ENCODE measurements around the gene ARID1B.

The ARID1B gene

GRCh38 chr6:156953127-156953478 lies 175.9 kb downstream of the ARID1B start:
- Histone ChIP-seq H4K8ac (ENCODE audit: low read depth, low read length) (no peak overlapping the region), H2AK5ac (ENCODE audit: low read depth, low read length) (no peak overlapping the region), H3K4ac (ENCODE audit: low read length) (no peak overlapping the region), H3K36me3 (replicated peaks in 1 of 2; ENCODE audit: control insufficient read depth in 2 of 2, insufficient read depth in 2 of 2, low read length in 2 of 2) (no peaks in the 10 kb centered on the region), H4K91ac (ENCODE audit: low read depth, low read length, poor library complexity) (no peak overlapping the region), H3K23ac (ENCODE audit: low read depth, low read length, poor library complexity) (no peak overlapping the region), H2BK120ac (ENCODE audit: low read depth, low read length) (no peak overlapping the region), H3K79me1 (ENCODE audit: low read depth, low read length) (peaks cover 12% of the 10 kb centered on the region), H3K27ac (replicated peaks; ENCODE audit: low read length) (no peak overlapping the region), H3K9ac (ENCODE audit: low read depth, low read length, poor library complexity) (no peak overlapping the region), H3K4me3 (ENCODE audit: low read length in 2 of 2) (peak overlapping the region in 1 of 2 donors; percentile 19), H3K27me3 (ENCODE audit: control insufficient read depth in 3 of 3, insufficient read depth in 3 of 3, low read depth in 1 of 3, low read length in 3 of 3) (no peaks in the 10 kb centered on the region), H2BK5ac (ENCODE audit: low read length) (no peak overlapping the region), H2BK15ac (ENCODE audit: low read length) (no peak overlapping the region), H2AFZ (ENCODE audit: low read length) (no peak overlapping the region), H3K4me1 (ENCODE audit: control insufficient read depth in 2 of 2, insufficient read depth in 1 of 2, low read depth in 1 of 2, low read length in 2 of 2) (peaks cover 9 to 21% of the 10 kb centered on the region in 2 donors), H3K18ac (ENCODE audit: low read length) (no peak overlapping the region), H2BK12ac (ENCODE audit: low read length) (no peak overlapping the region), H3K14ac (ENCODE audit: low read length) (no peak overlapping the region), H3K4me2 (ENCODE audit: insufficient read depth, low read length, poor library complexity, severe bottlenecking) (no peak overlapping the region), H3K9me3 (replicated peaks in 1 of 2; ENCODE audit: control insufficient read depth in 2 of 2, insufficient read depth in 1 of 2, low read depth in 1 of 2, low read length in 2 of 2) (no peaks in the 10 kb centered on the region)
- no peak for DNase-seq (ENCODE audit: low spot score)
- WGBS, 2 donors (ENCODE audit: extremely low coverage in 2 of 2, insufficient read length in 2 of 2, insufficient replicate concordance in 1 of 2): no CpG with 5 or more reads among the region's 3 CpGs

GRCh38 chr6:156953479-156954146 lies 176.4 kb downstream of the ARID1B start:
- WGBS, 2 donors (ENCODE audit: extremely low coverage in 2 of 2, insufficient read length in 2 of 2, insufficient replicate concordance in 1 of 2): no CpG with 5 or more reads among the region's 7 CpGs
- Histone ChIP-seq H3K4ac (ENCODE audit: low read length) (no peak overlapping the region), H3K18ac (ENCODE audit: low read length) (no peak overlapping the region), H3K4me3 (ENCODE audit: low read length in 2 of 2) (peak overlapping the region in 1 of 2 donors; percentile 19), H2BK15ac (ENCODE audit: low read length) (no peak overlapping the region), H3K27ac (replicated peaks; ENCODE audit: low read length) (no peak overlapping the region), H2BK5ac (ENCODE audit: low read length) (no peak overlapping the region), H3K36me3 (replicated peaks in 1 of 2; ENCODE audit: control insufficient read depth in 2 of 2, insufficient read depth in 2 of 2, low read length in 2 of 2) (no peaks in the 10 kb centered on the region), H4K91ac (ENCODE audit: low read depth, low read length, poor library complexity) (no peak overlapping the region), H2AFZ (ENCODE audit: low read length) (no peak overlapping the region), H2AK5ac (ENCODE audit: low read depth, low read length) (no peak overlapping the region), H2BK12ac (ENCODE audit: low read length) (no peak overlapping the region), H3K27me3 (ENCODE audit: control insufficient read depth in 3 of 3, insufficient read depth in 3 of 3, low read depth in 1 of 3, low read length in 3 of 3) (no peaks in the 10 kb centered on the region), H3K9ac (ENCODE audit: low read depth, low read length, poor library complexity) (no peak overlapping the region), H3K9me3 (replicated peaks in 1 of 2; ENCODE audit: control insufficient read depth in 2 of 2, insufficient read depth in 1 of 2, low read depth in 1 of 2, low read length in 2 of 2) (no peaks in the 10 kb centered on the region), H2BK120ac (ENCODE audit: low read depth, low read length) (no peak overlapping the region), H3K14ac (ENCODE audit: low read length) (no peak overlapping the region), H3K4me2 (ENCODE audit: insufficient read depth, low read length, poor library complexity, severe bottlenecking) (no peak overlapping the region), H3K4me1 (ENCODE audit: control insufficient read depth in 2 of 2, insufficient read depth in 1 of 2, low read depth in 1 of 2, low read length in 2 of 2) (peaks cover 9 to 21% of the 10 kb centered on the region in 2 donors), H4K8ac (ENCODE audit: low read depth, low read length) (no peak overlapping the region), H3K23ac (ENCODE audit: low read depth, low read length, poor library complexity) (no peak overlapping the region), H3K79me1 (ENCODE audit: low read depth, low read length) (peaks cover 12% of the 10 kb centered on the region)
- DNase-seq (ENCODE audit: low spot score): peak; percentile 49

- H3K79me1 ChIP-seq (ENCODE audit: low read depth, low read length): peaks cover 9% of the 10 kb centered on the region
- WGBS, 2 donors (ENCODE audit: extremely low coverage in 2 of 2, insufficient read length in 2 of 2, insufficient replicate concordance in 1 of 2): no CpG with 5 or more reads among the region's 2 CpGs
- no peak overlapping the region for H2BK120ac ChIP-seq (ENCODE audit: low read depth, low read length)
- no peak overlapping the region for H2BK5ac ChIP-seq (ENCODE audit: low read length)
- H2BK12ac ChIP-seq (ENCODE audit: low read length): no peak overlapping the region
- H3K4me2 ChIP-seq (ENCODE audit: insufficient read depth, low read length, poor library complexity, severe bottlenecking): no peak overlapping the region
- no peak overlapping the region for H4K91ac ChIP-seq (ENCODE audit: low read depth, low read length, poor library complexity)
- no peak overlapping the region for H3K9ac ChIP-seq (ENCODE audit: low read depth, low read length, poor library complexity)
- H3K9me3 ChIP-seq (replicated peaks in 1 of 2; ENCODE audit: control insufficient read depth in 2 of 2, insufficient read depth in 1 of 2, low read depth in 1 of 2, low read length in 2 of 2): no peaks in the 10 kb centered on the region
- H2AFZ ChIP-seq (ENCODE audit: low read length): no peak overlapping the region
- no peak overlapping the region for H3K4ac ChIP-seq (ENCODE audit: low read length)
- no peaks in the 10 kb centered on the region for H3K27me3 ChIP-seq (ENCODE audit: control insufficient read depth in 3 of 3, insufficient read depth in 3 of 3, low read depth in 1 of 3, low read length in 3 of 3)
- H3K4me1 ChIP-seq (ENCODE audit: control insufficient read depth in 2 of 2, insufficient read depth in 1 of 2, low read depth in 1 of 2, low read length in 2 of 2): peaks cover 9 to 21% of the 10 kb centered on the region in 2 donors
- H3K23ac ChIP-seq (ENCODE audit: low read depth, low read length, poor library complexity): no peak overlapping the region
- H3K27ac ChIP-seq (replicated peaks; ENCODE audit: low read length): no peak overlapping the region
- H3K14ac ChIP-seq (ENCODE audit: low read length): no peak overlapping the region
- no peak for DNase-seq (ENCODE audit: low spot score)
- H3K36me3 ChIP-seq (replicated peaks in 1 of 2; ENCODE audit: control insufficient read depth in 2 of 2, insufficient read depth in 2 of 2, low read length in 2 of 2): no peaks in the 10 kb centered on the region
- H4K8ac ChIP-seq (ENCODE audit: low read depth, low read length): no peak overlapping the region
- H3K18ac ChIP-seq (ENCODE audit: low read length): no peak overlapping the region
- no peak overlapping the region for H2AK5ac ChIP-seq (ENCODE audit: low read depth, low read length)
- no peak overlapping the region for H2BK15ac ChIP-seq (ENCODE audit: low read length)
- H3K4me3 ChIP-seq (ENCODE audit: low read length in 2 of 2): no peak overlapping the region
Measured at GRCh38 chr6:156954191-156954590, 177.0 kb downstream of the ARID1B start.

GRCh38 chr6:156954816-156955215 lies 177.6 kb downstream of the ARID1B start:
- H3K27ac ChIP-seq (replicated peaks; ENCODE audit: low read length): no peak overlapping the region
- H2BK12ac ChIP-seq (ENCODE audit: low read length): no peak overlapping the region
- no CpG with 5 or more reads among the region's 12 CpGs for WGBS, 2 donors (ENCODE audit: extremely low coverage in 2 of 2, insufficient read length in 2 of 2, insufficient replicate concordance in 1 of 2)
- no peak overlapping the region for H3K14ac ChIP-seq (ENCODE audit: low read length)
- no peak overlapping the region for H4K8ac ChIP-seq (ENCODE audit: low read depth, low read length)
- no peak overlapping the region for H2BK5ac ChIP-seq (ENCODE audit: low read length)
- no peak overlapping the region for H4K91ac ChIP-seq (ENCODE audit: low read depth, low read length, poor library complexity)
- peak overlapping the region; percentile 80 for H3K23ac ChIP-seq (ENCODE audit: low read depth, low read length, poor library complexity)
- H2BK120ac ChIP-seq (ENCODE audit: low read depth, low read length): no peak overlapping the region
- no peak overlapping the region for H3K4ac ChIP-seq (ENCODE audit: low read length)
- DNase-seq (ENCODE audit: low spot score): no peak
- H3K9me3 ChIP-seq (replicated peaks in 1 of 2; ENCODE audit: control insufficient read depth in 2 of 2, insufficient read depth in 1 of 2, low read depth in 1 of 2, low read length in 2 of 2): no peaks in the 10 kb centered on the region
- H2BK15ac ChIP-seq (ENCODE audit: low read length): no peak overlapping the region
- peaks cover 9 to 21% of the 10 kb centered on the region in 2 donors for H3K4me1 ChIP-seq (ENCODE audit: control insufficient read depth in 2 of 2, insufficient read depth in 1 of 2, low read depth in 1 of 2, low read length in 2 of 2)
- H2AK5ac ChIP-seq (ENCODE audit: low read depth, low read length): no peak overlapping the region
- no peak overlapping the region for H3K9ac ChIP-seq (ENCODE audit: low read depth, low read length, poor library complexity)
- no peaks in the 10 kb centered on the region for H3K27me3 ChIP-seq (ENCODE audit: control insufficient read depth in 3 of 3, insufficient read depth in 3 of 3, low read depth in 1 of 3, low read length in 3 of 3)
- H3K4me2 ChIP-seq (ENCODE audit: insufficient read depth, low read length, poor library complexity, severe bottlenecking): no peak overlapping the region
- no peak overlapping the region for H2AFZ ChIP-seq (ENCODE audit: low read length)
- H3K4me3 ChIP-seq (ENCODE audit: low read length in 2 of 2): no peak overlapping the region
- peaks cover 9% of the 10 kb centered on the region for H3K79me1 ChIP-seq (ENCODE audit: low read depth, low read length)
- peak overlapping the region; percentile 78 for H3K18ac ChIP-seq (ENCODE audit: low read length)
- H3K36me3 ChIP-seq (replicated peaks in 1 of 2; ENCODE audit: control insufficient read depth in 2 of 2, insufficient read depth in 2 of 2, low read length in 2 of 2): no peaks in the 10 kb centered on the region
